GM12891 (cell line): ENCODE results near the gene C16orf74.

Experiments
- POLR2A ChIP-seq: IDR thresholded peaks from 2 replicates; pipeline ENCODE4 v1.6.1; 2011; ENCODE audit warnings: low read depth, low read length, control low read depth
- POLR2AphosphoS5 ChIP-seq: IDR thresholded peaks from 2 replicates; pipeline ENCODE4 v1.6.1; 2011; ENCODE audit warnings: low read depth, low read length, control low read depth

DNA sequence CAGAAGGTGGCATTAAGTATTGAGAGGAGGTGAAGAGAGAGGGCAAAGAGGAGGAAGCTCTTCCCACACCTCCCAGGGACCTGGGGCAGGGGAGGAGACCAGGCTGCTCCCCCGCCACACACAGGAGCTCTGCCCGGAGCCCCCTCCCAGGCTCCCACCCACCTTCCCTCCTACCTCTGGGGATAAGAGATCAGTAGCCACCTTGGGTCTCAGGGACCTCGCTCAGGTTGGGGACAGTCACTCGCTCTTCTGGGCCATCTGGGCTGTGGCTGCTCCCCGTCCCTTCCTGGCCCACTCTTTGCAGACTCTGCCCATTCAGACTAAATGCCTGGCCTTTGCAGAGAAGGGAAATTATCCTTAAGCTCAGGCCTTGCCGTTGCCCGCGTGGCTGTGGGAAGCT lies 14.9 kb upstream of the C16orf74 start:
- TF ChIP-seq POLR2AphosphoS5 (no peak), POLR2A (no peak)
